ENCODE data around the gene COPZ2. TPM values are rescaled to one million over a fixed set of nuclear protein-coding genes. Genes with fewer than 3 reads are reported as not detected.
A peak's percentile ranks its signal among the peaks of the same experiment; 100 is the strongest.

The COPZ2 gene

GRCh38 chr17:47978324-47978723 lies 59.3 kb downstream of the COPZ2 start:
- no CpG with 5 or more reads among the region's 7 CpGs for WGBS (ENCODE audit: extremely low coverage, insufficient coverage, low lambda C conversion rate)
- Histone ChIP-seq H3K4ac (ENCODE audit: low read depth, low read length) (no peak overlapping the region), H3K36me3 (ENCODE audit: control insufficient read depth, insufficient read depth, low read length) (peaks cover 12% of the 10 kb centered on the region), H3K4me3 (ENCODE audit: low read length) (no peak overlapping the region), H3K27me3 (ENCODE audit: insufficient read depth, low read length, poor library complexity) (no peaks in the 10 kb centered on the region), H3K4me2 (ENCODE audit: low read length) (no peak overlapping the region), H3K4me1 (ENCODE audit: control insufficient read depth, low read depth, low read length) (no peaks in the 10 kb centered on the region), H2BK5ac (ENCODE audit: low read length) (no peak overlapping the region), H4K5ac (ENCODE audit: low read length) (no peak overlapping the region), H2AK5ac (ENCODE audit: low read length) (no peak overlapping the region), H4K8ac (ENCODE audit: low read depth, low read length) (no peak overlapping the region), H3K18ac (ENCODE audit: low read length) (no peak overlapping the region), H3K23ac (ENCODE audit: low read length) (no peak overlapping the region), H3K56ac (ENCODE audit: low read length) (no peak overlapping the region), H3K79me1 (ENCODE audit: low read length) (no peaks in the 10 kb centered on the region), H3K79me2 (ENCODE audit: control insufficient read depth, insufficient read depth, low read length) (no peaks in the 10 kb centered on the region), H2BK120ac (ENCODE audit: low read depth, low read length) (no peak overlapping the region), H3K27ac (ENCODE audit: low read depth, low read length) (no peak overlapping the region), H3K9ac (ENCODE audit: low read length) (no peak overlapping the region), H2BK15ac (replicated peaks; ENCODE audit: low read depth) (no peak overlapping the region)
- peak; percentile 77 for DNase-seq

Small RNAs within 50 kb of the gene (small RNA-seq; reads per million reads assigned to genes)
- gene AC004477.2 (ENCODE audit: insufficient read depth) (not detected), gene MIR152 (ENCODE audit: insufficient read depth) (25.1 reads per million, percentile 92 among the genes with 10 or more reads in this experiment)

Measured in mesendoderm (in vitro differentiated cells).